ENCODE results near the gene STAM2. TPM values are rescaled to one million over a fixed set of nuclear protein-coding genes. Genes with fewer than 3 reads are reported as not detected.

STAM2 gene
- total and polyA plus RNA-seq, 2 donors (not counting 3 experiments of a cell fraction or from before 2014, with no cell fraction given) = 10.1 to 27.5 TPM

GRCh38 chr2:152068226-152068625 lies 107.3 kb downstream of the STAM2 start:
- CTCF ChIA-PET = no interaction called here
- BruUV-seq (replicated peaks) = no TSS peak
- intact Hi-C loops (cut with micrococcal nuclease) (no loop called here), dilution Hi-C loops (cut with MboI; ENCODE audit: extremely low pct_ligation_motif_present, low sequenced_read_pairs) (no loop called here)
- TF ChIP-seq, protein P1, sequence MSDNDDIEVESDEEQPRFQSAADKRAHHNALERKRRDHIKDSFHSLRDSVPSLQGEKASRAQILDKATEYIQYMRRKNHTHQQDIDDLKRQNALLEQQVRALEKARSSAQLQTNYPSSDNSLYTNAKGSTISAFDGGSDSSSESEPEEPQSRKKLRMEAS (IDR thresholded peaks at IDR 0.05; ENCODE audit: insufficient read depth, insufficient read length) = no peak
- TF ChIP-seq, protein P2, sequence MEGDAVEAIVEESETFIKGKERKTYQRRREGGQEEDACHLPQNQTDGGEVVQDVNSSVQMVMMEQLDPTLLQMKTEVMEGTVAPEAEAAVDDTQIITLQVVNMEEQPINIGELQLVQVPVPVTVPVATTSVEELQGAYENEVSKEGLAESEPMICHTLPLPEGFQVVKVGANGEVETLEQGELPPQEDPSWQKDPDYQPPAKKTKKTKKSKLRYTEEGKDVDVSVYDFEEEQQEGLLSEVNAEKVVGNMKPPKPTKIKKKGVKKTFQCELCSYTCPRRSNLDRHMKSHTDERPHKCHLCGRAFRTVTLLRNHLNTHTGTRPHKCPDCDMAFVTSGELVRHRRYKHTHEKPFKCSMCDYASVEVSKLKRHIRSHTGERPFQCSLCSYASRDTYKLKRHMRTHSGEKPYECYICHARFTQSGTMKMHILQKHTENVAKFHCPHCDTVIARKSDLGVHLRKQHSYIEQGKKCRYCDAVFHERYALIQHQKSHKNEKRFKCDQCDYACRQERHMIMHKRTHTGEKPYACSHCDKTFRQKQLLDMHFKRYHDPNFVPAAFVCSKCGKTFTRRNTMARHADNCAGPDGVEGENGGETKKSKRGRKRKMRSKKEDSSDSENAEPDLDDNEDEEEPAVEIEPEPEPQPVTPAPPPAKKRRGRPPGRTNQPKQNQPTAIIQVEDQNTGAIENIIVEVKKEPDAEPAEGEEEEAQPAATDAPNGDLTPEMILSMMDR (IDR thresholded peaks at IDR 0.05; ENCODE audit: extremely low read depth in 1 of 2, insufficient read depth in 1 of 2, low read depth in 1 of 2, low read length in 2 of 2) = no peak
- TF ChIP-seq GATA2 (IDR thresholded peaks at IDR 0.05; ENCODE audit: insufficient read depth, insufficient read length, low read depth, low read length) = no peak
- TF ChIP-seq POLR2A (IDR thresholded peaks at IDR 0.05; ENCODE audit: low read depth, low read length) = no peak
- no peak for TF ChIP-seq JUN (IDR thresholded peaks at IDR 0.05; ENCODE audit: borderline replicate concordance, insufficient read depth, insufficient read length, low read depth)
- TF ChIP-seq POLR2AphosphoS5 (IDR thresholded peaks at IDR 0.05; ENCODE audit: insufficient read depth, low read depth, low read length) = no peak
- TF ChIP-seq FOS (IDR thresholded peaks at IDR 0.05; ENCODE audit: borderline replicate concordance, insufficient read depth, low read length) = no peak
- no peak for TF ChIP-seq EZH2 (IDR thresholded peaks at IDR 0.05; ENCODE audit: borderline replicate concordance, low read depth, low read length, severe bottlenecking)
- TF ChIP-seq MYC (IDR thresholded peaks at IDR 0.05; ENCODE audit: low read depth, low read length) = no peak
- no peaks in the 10 kb centered on the region for H3K79me2 ChIP-seq (ENCODE audit: control insufficient read depth, insufficient read depth, low read length)
- H2AFZ ChIP-seq (ENCODE audit: low read depth, low read length) = no peak overlapping the region
- H3K27ac ChIP-seq (ENCODE audit: insufficient read depth, low read depth, low read length) = no peak overlapping the region
- DNase-seq (ENCODE audit: low read depth, low spot score) (no peak), FAIRE-seq (no peak)
- H3K4me2 ChIP-seq (ENCODE audit: insufficient read depth, low read length) = no peak overlapping the region
- POLR2A ChIA-PET = no interaction called here
- H3K4me3 ChIP-seq (replicated peaks in 1 of 3; ENCODE audit: insufficient read depth in 1 of 3, low read depth in 1 of 3, low read length in 3 of 3) = no peak overlapping the region
- H3K4me1 ChIP-seq (ENCODE audit: control insufficient read depth, extremely low read depth, insufficient read depth, low read length) = no peaks in the 10 kb centered on the region
- H3K36me3 ChIP-seq (ENCODE audit: control insufficient read depth in 2 of 2, extremely low read depth in 1 of 2, insufficient read depth in 2 of 2, low read length in 2 of 2) = no peaks in the 10 kb centered on the region
- H3K9me1 ChIP-seq (replicated peaks; ENCODE audit: control insufficient read depth, extremely low read depth, insufficient read depth, low read length) = no peaks in the 10 kb centered on the region
- H4K20me1 ChIP-seq (replicated peaks; ENCODE audit: control insufficient read depth, extremely low read depth, insufficient read depth, low read length) = no peaks in the 10 kb centered on the region
- no peak overlapping the region for H3K9ac ChIP-seq (replicated peaks; ENCODE audit: extremely low read depth, insufficient read depth, low read length)
- peaks cover 2 to 3% of the 10 kb centered on the region in 2 experiments for H3K27me3 ChIP-seq (ENCODE audit: control insufficient read depth in 2 of 2, insufficient read depth in 2 of 2, low read length in 2 of 2)
- no peaks in the 10 kb centered on the region for H3K9me3 ChIP-seq (replicated peaks; ENCODE audit: control insufficient read depth, insufficient read depth, low read length)

Measured in endothelial cell of umbilical vein (primary cell).